Osteocyte (in vitro differentiated cells): ENCODE results near the gene NECTIN1. TPM values are rescaled to one million over a fixed set of nuclear protein-coding genes. Genes with fewer than 3 reads are reported as not detected.
A peak's percentile ranks its signal among the peaks of the same experiment; 100 is the strongest.

Experiments
- DNase-seq: peaks from one replicate; pipeline ENCODE4 v3.0.0; 2021; ENCODE audit warnings: mixed read lengths; ENCODE audit not compliant: unreplicated experiment; ENCODE audit errors: extremely low spot score
- H3K27ac Mint-ChIP-seq: one replicate; pipeline ENCODE4 v1.8.0; 2021; ENCODE audit warnings: mild to moderate bottlenecking, mixed read lengths; ENCODE audit not compliant: unreplicated experiment
- H3K27me3 Mint-ChIP-seq: one replicate; pipeline ENCODE4 v1.8.0; 2021; ENCODE audit warnings: mixed read lengths; ENCODE audit not compliant: unreplicated experiment
- H3K36me3 Mint-ChIP-seq: one replicate; pipeline ENCODE4 v1.8.0; 2021; ENCODE audit warnings: mixed read lengths; ENCODE audit not compliant: unreplicated experiment
- H3K4me1 Mint-ChIP-seq: one replicate; pipeline ENCODE4 v1.8.0; 2021; ENCODE audit warnings: mixed read lengths; ENCODE audit not compliant: unreplicated experiment
- H3K4me3 Mint-ChIP-seq: one replicate; pipeline ENCODE4 v1.8.0; 2021; ENCODE audit warnings: mild to moderate bottlenecking, moderate library complexity, mixed read lengths; ENCODE audit not compliant: unreplicated experiment
- H3K9me3 Mint-ChIP-seq: one replicate; pipeline ENCODE4 v1.8.0; 2021; ENCODE audit warnings: mixed read lengths; ENCODE audit not compliant: unreplicated experiment
- total RNA-seq: library from RNA; stranded (reverse); gene quantifications from 2 replicates; pipeline ENCODE4 v1.2.1, GENCODE V29; 2021
- TF ChIP-seq, protein P1 (sequence below): fragments of 200-600 bp; sonication (generic); IDR thresholded peaks from 2 replicates; pipeline ENCODE4 v1.5.0; 2021; ENCODE audit warnings: antibody characterized with exemption, mild to moderate bottlenecking, moderate library complexity

The NECTIN1 gene
- total RNA-seq, 1 donor from 2014 or later = 7.2 TPM

DNA sequence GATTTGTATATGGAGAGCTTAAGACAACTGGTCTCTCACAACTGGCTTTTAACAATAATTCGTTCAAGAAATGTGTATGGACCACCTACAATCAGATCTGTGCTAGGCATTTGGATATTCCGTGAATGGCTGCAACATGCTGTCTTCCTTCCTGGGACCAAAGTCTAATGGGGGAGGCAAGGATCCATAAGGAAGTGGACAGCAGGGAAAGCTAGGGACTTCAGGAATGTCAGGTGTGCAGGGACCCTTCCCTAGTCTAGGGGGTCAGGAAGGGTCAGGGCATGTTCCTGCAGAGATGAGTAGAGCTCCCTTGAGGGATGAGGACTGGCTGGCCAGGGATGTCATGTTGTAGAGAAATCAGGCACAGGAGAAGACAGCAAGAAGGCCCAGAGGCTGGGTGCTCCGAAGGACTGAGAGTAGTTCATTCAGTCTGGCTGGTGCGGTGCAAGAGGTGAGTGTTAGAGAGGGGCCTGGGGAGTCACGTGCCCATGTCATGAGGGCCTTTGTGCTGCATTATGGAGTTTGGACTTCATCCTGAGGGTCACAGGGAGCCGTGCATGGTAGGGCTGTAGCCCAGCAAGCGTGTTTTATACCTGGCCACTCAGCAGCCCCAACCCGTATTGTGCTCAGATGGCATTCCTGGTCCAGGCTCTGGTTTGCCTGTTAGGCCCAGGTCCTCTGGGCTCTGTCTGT lies 8.5 kb upstream of the NECTIN1 start:
- Mint-ChIP-seq H3K9me3 (peaks cover 3% of the 10 kb centered on the region), H3K27me3 (peaks cover 54% of the 10 kb centered on the region)
- no peak for DNase-seq

DNA sequence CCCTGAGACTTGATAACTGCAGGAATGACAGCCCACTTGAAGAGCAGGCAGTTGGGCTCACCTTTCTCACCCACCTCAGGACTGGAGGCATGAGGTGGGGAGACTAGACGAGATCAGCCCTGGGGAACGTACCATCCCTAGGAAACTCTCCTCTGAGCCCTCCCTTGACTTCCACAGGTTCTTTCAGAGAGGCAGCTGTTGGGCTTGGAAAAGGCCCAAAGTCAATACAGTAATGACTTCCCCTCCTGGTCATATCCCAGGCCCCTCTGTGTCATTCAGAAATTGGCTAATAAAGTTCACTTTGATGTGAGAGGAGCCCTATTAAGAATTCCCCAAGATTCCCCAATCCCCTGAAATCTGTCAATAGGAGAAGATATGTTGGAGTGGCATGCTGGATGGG lies 5.8 kb upstream of the NECTIN1 start:
- Mint-ChIP-seq H3K27me3 (peaks cover 36% of the 10 kb centered on the region), H3K9me3 (peaks cover 6% of the 10 kb centered on the region), H3K36me3 (no peaks in the 10 kb centered on the region), H3K27ac (no peak overlapping the region), H3K4me3 (no peak overlapping the region), H3K4me1 (peaks cover 6% of the 10 kb centered on the region)
- no peak for DNase-seq
- TF ChIP-seq, protein P1, sequence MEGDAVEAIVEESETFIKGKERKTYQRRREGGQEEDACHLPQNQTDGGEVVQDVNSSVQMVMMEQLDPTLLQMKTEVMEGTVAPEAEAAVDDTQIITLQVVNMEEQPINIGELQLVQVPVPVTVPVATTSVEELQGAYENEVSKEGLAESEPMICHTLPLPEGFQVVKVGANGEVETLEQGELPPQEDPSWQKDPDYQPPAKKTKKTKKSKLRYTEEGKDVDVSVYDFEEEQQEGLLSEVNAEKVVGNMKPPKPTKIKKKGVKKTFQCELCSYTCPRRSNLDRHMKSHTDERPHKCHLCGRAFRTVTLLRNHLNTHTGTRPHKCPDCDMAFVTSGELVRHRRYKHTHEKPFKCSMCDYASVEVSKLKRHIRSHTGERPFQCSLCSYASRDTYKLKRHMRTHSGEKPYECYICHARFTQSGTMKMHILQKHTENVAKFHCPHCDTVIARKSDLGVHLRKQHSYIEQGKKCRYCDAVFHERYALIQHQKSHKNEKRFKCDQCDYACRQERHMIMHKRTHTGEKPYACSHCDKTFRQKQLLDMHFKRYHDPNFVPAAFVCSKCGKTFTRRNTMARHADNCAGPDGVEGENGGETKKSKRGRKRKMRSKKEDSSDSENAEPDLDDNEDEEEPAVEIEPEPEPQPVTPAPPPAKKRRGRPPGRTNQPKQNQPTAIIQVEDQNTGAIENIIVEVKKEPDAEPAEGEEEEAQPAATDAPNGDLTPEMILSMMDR = no peak

More for the DNA sequence above, 8.5 kb upstream of the NECTIN1 start:
- Mint-ChIP-seq H3K4me3 (no peak overlapping the region), H3K27ac (no peak overlapping the region), H3K4me1 (peaks cover 4% of the 10 kb centered on the region), H3K36me3 (no peaks in the 10 kb centered on the region)
- TF ChIP-seq, protein P1 = no peak

- Mint-ChIP-seq H3K4me1 (peaks cover 20% of the 10 kb centered on the region), H3K27ac (no peak overlapping the region), H3K9me3 (peaks cover 6% of the 10 kb centered on the region), H3K27me3 (peaks cover 14% of the 10 kb centered on the region), H3K36me3 (no peaks in the 10 kb centered on the region), H3K4me3 (no peak overlapping the region)
- no peak for DNase-seq
- TF ChIP-seq, protein P1 = no peak
Measured at GRCh38 chr11:119730789-119731386, 1.9 kb upstream of the NECTIN1 start.

GRCh38 chr11:119729951-119730613 lies 1.1 kb upstream of the NECTIN1 start:
- Mint-ChIP-seq H3K4me3 (peak overlapping the region; percentile 75), H3K27me3 (peaks cover 8% of the 10 kb centered on the region), H3K27ac (peak overlapping the region; percentile 66), H3K4me1 (peaks cover 20% of the 10 kb centered on the region), H3K36me3 (no peaks in the 10 kb centered on the region), H3K9me3 (peaks cover 6% of the 10 kb centered on the region)
- TF ChIP-seq, protein P1 = no peak
- no peak for DNase-seq

DNA sequence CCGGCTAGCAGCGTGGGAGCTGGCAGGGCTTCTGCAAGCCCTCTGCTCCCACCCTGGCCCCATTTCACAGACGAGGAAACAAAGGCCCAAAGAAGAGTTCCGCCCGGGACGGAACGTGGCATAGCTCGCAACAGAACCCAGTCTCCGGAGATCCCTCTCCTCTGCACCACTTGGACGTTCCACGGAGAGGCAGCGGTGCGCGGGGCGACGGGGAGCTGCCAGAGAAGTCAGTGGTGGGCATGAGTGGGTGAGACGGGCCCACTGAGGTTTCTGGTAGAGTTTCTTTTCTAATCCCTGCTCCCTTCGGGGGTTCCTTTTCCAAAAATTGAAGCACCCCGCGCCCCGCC lies 554 bp upstream of the NECTIN1 start:
- Mint-ChIP-seq H3K4me3 (peak overlapping the region; percentile 75), H3K4me1 (peaks cover 20% of the 10 kb centered on the region), H3K27ac (peak overlapping the region; percentile 66), H3K27me3 (peaks cover 8% of the 10 kb centered on the region), H3K36me3 (no peaks in the 10 kb centered on the region), H3K9me3 (peaks cover 6% of the 10 kb centered on the region)
- no peak for DNase-seq
- TF ChIP-seq, protein P1 = peak; percentile 2
